Endothelial cell (in vitro differentiated cells): ENCODE results near the gene TEN1. TPM values are rescaled to one million over a fixed set of nuclear protein-coding genes. Genes with fewer than 3 reads are reported as not detected.

Source experiments
- DNase-seq: peaks from one replicate; pipeline ENCODE4 v3.0.0; 2021; ENCODE audit warnings: low spot score
- H3K27ac Mint-ChIP-seq: one replicate; pipeline ENCODE4 v1.8.0; 2021; ENCODE audit warnings: mixed read lengths, inconsistent platforms; ENCODE audit not compliant: unreplicated experiment
- H3K27me3 Mint-ChIP-seq: one replicate; pipeline ENCODE4 v1.8.0; 2021; ENCODE audit warnings: mild to moderate bottlenecking, moderate library complexity, mixed read lengths, inconsistent platforms; ENCODE audit not compliant: unreplicated experiment
- H3K36me3 Mint-ChIP-seq: one replicate; pipeline ENCODE4 v1.8.0; 2021; ENCODE audit warnings: mild to moderate bottlenecking, low read depth, mixed read lengths, inconsistent platforms; ENCODE audit not compliant: unreplicated experiment
- H3K4me1 Mint-ChIP-seq: one replicate; pipeline ENCODE4 v1.8.0; 2021; ENCODE audit warnings: mild to moderate bottlenecking, mixed read lengths, inconsistent platforms; ENCODE audit not compliant: unreplicated experiment
- H3K4me3 Mint-ChIP-seq: one replicate; pipeline ENCODE4 v1.8.0; 2021; ENCODE audit warnings: mild to moderate bottlenecking, mixed read lengths, inconsistent platforms; ENCODE audit not compliant: unreplicated experiment
- H3K9me3 Mint-ChIP-seq: one replicate; pipeline ENCODE4 v1.8.0; 2021; ENCODE audit warnings: mixed read lengths, inconsistent platforms; ENCODE audit not compliant: unreplicated experiment
- CTCF ChIP-seq: fragments of 200-600 bp; sonication (generic); IDR thresholded peaks from one replicate; pipeline ENCODE4 v1.5.0; 2021; ENCODE audit warnings: antibody characterized with exemption; ENCODE audit not compliant: unreplicated experiment
- total RNA-seq: library from RNA; stranded (reverse); fragmentation: NEBNext Ultra II Directional; extraction: Animal tissue kit (Norgen Biotek cat#: 25700); gene quantifications from one replicate; pipeline ENCODE4 v1.2.1, GENCODE V29; 2021; ENCODE audit not compliant: unreplicated experiment

Gene TEN1
- total RNA-seq, 1 donor from 2014 or later, result 22.6 TPM

GRCh38 chr17:76014100-76014924 is 35.3 kb downstream of the TEN1 start:
- Mint-ChIP-seq H3K27me3 (no peaks in the 10 kb centered on the region), H3K27ac (no peak overlapping the region), H3K36me3 (peaks cover 7% of the 10 kb centered on the region), H3K4me3 (no peak overlapping the region), H3K9me3 (no peaks in the 10 kb centered on the region), H3K4me1 (no peaks in the 10 kb centered on the region)
- peak; percentile 94 for TF ChIP-seq CTCF
- peak; percentile 82 for DNase-seq

- TF ChIP-seq CTCF, result no peak
- no peak overlapping the region for H3K4me3 Mint-ChIP-seq
- H3K36me3 Mint-ChIP-seq, result peaks cover 1% of the 10 kb centered on the region
- H3K27me3 Mint-ChIP-seq, result no peaks in the 10 kb centered on the region
- no peaks in the 10 kb centered on the region for H3K9me3 Mint-ChIP-seq
- H3K27ac Mint-ChIP-seq, result no peak overlapping the region
- DNase-seq, result no peak
- H3K4me1 Mint-ChIP-seq, result no peaks in the 10 kb centered on the region
Measured at GRCh38 chr17:76014925-76015261, 35.9 kb downstream of the TEN1 start.

- DNase-seq, result no peak
- no peak for TF ChIP-seq CTCF
- Mint-ChIP-seq H3K27me3 (peaks cover 3% of the 10 kb centered on the region), H3K4me1 (peaks cover 1% of the 10 kb centered on the region), H3K9me3 (no peaks in the 10 kb centered on the region), H3K4me3 (no peak overlapping the region), H3K36me3 (no peaks in the 10 kb centered on the region), H3K27ac (no peak overlapping the region)
Measured at GRCh38 chr17:76017481-76018339, 38.7 kb downstream of the TEN1 start.

- H3K27ac Mint-ChIP-seq, result no peak overlapping the region
Measured at GRCh38 chr17:76018340-76018680, 39.3 kb downstream of the TEN1 start.

More at GRCh38 chr17:76018340-76018680, 39.3 kb downstream of the TEN1 start:
- no peak for DNase-seq
- Mint-ChIP-seq H3K9me3 (no peaks in the 10 kb centered on the region), H3K27me3 (peaks cover 9% of the 10 kb centered on the region), H3K4me1 (peaks cover 6% of the 10 kb centered on the region), H3K4me3 (no peak overlapping the region), H3K36me3 (no peaks in the 10 kb centered on the region)
- TF ChIP-seq CTCF, result no peak
